Measurements from ENCODE around the gene FES.

The FES gene

DNA sequence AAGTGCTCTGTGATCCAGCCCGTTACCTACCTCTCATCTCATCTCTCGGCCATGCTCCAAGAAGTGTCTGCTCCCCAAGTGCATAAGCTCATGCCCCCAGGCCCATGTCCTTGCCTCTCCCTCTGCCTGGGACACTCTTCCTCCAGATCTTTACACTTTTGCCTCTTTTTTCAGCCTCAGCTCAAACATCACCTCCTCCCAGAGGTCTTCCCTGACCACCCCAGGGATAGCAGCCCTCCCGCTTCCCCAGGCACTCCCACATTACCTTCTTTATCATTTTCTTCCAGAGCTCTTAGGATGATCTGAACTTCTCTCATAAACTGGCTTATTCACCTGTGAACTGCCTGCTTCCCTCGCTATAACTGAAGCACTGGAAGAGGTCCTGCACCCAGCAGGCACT is 18.6 kb upstream of the FES start:
- TF ChIP-seq, protein P1, sequence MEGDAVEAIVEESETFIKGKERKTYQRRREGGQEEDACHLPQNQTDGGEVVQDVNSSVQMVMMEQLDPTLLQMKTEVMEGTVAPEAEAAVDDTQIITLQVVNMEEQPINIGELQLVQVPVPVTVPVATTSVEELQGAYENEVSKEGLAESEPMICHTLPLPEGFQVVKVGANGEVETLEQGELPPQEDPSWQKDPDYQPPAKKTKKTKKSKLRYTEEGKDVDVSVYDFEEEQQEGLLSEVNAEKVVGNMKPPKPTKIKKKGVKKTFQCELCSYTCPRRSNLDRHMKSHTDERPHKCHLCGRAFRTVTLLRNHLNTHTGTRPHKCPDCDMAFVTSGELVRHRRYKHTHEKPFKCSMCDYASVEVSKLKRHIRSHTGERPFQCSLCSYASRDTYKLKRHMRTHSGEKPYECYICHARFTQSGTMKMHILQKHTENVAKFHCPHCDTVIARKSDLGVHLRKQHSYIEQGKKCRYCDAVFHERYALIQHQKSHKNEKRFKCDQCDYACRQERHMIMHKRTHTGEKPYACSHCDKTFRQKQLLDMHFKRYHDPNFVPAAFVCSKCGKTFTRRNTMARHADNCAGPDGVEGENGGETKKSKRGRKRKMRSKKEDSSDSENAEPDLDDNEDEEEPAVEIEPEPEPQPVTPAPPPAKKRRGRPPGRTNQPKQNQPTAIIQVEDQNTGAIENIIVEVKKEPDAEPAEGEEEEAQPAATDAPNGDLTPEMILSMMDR (IDR thresholded peaks at IDR 0.05; ENCODE audit: insufficient read depth, low read length, missing control alignments) = no peak
- CTCF ChIA-PET = interaction anchor here (0.9 kb wide), 2 partner anchors 20 to 68 kb away, joined by 3 to 6 read pairs; no protein-coding TSS in a partner anchor
- POLR2A ChIA-PET = no interaction called here
- DNase-seq (ENCODE audit: low read depth, low spot score) = no peak
- H3K4me3 ChIP-seq (ENCODE audit: low read depth, low read length) = no peak overlapping the region

DNA sequence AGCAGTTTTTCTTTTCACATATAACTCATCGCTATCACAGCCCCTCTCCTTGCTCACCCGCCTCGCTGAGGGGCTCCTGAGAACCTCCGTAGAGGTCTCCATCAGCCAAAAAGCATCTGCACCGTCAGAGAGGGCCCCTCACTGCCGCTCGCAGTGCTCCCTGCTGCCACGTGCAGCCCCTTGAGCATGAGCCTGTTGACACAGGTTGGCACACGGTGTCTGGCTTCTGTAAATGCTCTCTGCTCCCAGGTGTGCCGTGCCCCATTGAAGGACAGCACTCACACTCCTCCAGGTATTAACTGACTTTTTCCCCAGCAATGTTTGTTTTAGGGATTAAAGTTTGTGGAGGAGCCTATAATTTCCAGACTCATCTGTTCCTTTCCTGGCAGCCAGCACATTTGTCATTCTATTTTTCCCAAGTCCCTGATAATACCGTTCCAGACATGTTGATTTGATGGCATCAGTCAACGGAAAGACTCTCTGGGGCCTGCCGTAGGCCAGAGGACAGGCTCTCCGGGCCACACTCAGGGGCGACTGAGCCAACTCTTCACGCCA is 18.1 kb upstream of the FES start:
- no peak for DNase-seq (ENCODE audit: low read depth, low spot score)
- H3K4me3 ChIP-seq (ENCODE audit: low read depth, low read length) = no peak overlapping the region
- CTCF ChIA-PET = interaction anchor here (0.9 kb wide), 1 partner anchor 19 kb away, joined by 6 read pairs; no protein-coding TSS in a partner anchor
- POLR2A ChIA-PET = no interaction called here
- TF ChIP-seq, protein P1 (IDR thresholded peaks at IDR 0.05; ENCODE audit: insufficient read depth, low read length, missing control alignments) = no peak

DNA sequence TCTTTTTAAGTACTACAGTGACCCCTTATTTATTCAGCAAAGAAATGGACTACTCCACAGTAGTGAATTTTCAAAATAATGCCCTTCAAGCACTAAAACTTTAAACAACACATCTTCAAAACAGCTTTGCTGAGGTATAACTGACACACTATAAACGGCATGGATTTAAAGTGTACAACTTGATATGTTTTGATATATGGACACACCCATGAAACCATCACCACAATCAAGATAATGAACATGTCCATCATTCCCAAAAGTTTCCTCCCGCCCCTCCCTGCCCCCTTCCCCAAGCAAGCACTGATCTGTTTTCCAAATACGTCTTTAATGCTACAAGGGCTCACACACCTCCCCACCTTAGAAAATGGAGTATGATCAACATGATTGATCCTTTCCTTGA is 17.5 kb upstream of the FES start:
- TF ChIP-seq, protein P1 (IDR thresholded peaks at IDR 0.05; ENCODE audit: insufficient read depth, low read length, missing control alignments) = no peak
- DNase-seq (ENCODE audit: low read depth, low spot score) = no peak
- ChIA-PET POLR2A (no interaction called here), CTCF (no interaction called here)
- no peak overlapping the region for H3K4me3 ChIP-seq (ENCODE audit: low read depth, low read length)

DNA sequence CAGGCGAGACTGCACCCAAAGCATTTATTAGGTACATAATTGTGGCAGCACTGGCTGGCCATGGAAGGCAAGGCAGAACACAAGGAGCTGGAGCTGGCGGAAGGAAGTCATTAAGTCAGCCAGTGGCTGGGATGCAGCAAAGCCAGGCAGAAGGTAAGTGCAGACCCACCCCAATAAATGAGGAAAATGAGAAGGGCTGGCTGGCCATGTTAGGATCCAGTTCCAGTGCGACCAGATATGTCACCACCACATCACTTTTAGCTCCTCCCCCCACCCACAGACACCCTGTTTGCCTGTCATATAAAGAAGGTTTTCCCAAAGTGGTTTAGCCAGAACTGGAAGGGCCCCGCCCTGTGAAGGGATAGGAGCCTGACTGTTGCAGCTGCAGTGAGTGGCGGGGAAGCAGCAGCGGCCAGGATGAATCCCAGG is 16.0 kb upstream of the FES start, which contains the start of gene FURIN:
Gene FURIN (plus strand): TSS at position 328 of the 429 bp plus-strand sequence. CDS start 7,153 bp downstream, outside the sequence.
- POLR2A ChIA-PET = no interaction called here
- H3K4me3 ChIP-seq (ENCODE audit: low read depth, low read length) = no peak within 1 kb of the TSS; the same call in 1 of the 2 replicates
- no peak for DNase-seq (ENCODE audit: low read depth, low spot score)
- CTCF ChIA-PET = interaction anchor here (4.3 kb wide), 1 partner anchor 17 kb away, joined by 32 read pairs; the partner anchor contains the start of gene FES
- TF ChIP-seq, protein P1 (IDR thresholded peaks at IDR 0.05; ENCODE audit: insufficient read depth, low read length, missing control alignments) = no peak

DNA sequence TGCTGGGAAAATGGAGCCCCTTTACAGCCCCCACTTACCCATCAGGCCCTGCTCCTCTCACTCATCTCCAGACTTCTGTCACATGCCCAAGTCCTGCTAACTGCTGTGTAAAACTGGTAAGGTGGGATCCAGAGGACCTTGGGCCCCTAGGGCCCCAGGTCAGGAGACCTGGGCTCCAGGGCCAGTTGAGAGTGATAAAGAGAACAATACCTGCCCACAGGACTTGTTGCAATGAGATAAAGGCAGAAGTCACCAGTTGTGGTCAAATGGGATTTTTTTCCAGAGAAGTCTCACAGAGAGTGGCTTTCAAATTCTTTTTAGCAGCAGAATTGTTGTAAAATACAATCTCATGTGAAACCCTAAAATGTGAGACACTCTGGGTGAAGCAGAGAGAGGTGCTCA is 15.2 kb upstream of the FES start:
- no peak overlapping the region; the same call in 1 of the 2 replicates for H3K4me3 ChIP-seq (ENCODE audit: low read depth, low read length)
- ChIA-PET POLR2A (interaction anchor here (0.9 kb wide), 1 partner anchor 16 kb away, joined by 3 read pairs; no protein-coding TSS in a partner anchor), CTCF (interaction anchor here (4.3 kb wide), 1 partner anchor 16 kb away, joined by 32 read pairs; the partner anchor contains the start of gene FES)
- no peak for DNase-seq (ENCODE audit: low read depth, low spot score)
- TF ChIP-seq, protein P1 (IDR thresholded peaks at IDR 0.05; ENCODE audit: insufficient read depth, low read length, missing control alignments) = no peak

DNA sequence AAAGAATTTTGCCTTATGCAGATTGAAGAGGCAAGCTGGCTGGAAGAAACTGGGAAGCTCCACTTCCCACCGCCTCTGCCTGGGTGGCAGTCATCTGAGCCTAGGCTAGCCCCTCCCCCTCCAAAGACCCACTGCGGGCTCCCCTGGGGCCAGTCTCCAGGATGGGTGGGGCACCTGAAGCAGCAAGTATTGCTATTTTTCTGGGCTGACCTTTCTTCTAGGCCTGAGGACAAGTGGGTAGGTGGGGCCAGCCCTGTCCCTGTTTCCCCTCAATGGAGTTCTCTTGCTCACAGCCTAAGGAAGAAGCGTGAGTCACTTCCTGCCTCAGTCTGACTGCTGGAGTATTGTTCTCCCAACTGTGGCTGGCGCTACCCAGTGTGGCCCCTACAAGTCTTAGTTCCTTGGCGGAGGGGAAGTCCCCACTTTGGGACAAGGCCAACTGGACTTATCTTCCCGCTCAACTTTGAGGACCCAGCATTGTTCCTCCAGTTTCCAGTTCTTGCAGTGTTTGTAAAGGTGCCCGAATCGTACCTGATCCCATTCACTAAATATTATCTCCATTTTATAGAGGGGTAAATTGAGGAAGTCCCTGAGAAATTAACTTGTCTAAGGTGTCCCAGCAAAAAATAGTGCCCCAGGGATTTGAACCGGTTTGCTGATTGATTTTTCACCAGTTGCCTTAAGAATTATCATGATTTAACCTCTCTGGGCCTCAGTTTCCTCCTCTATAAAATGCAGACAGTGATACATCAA is 14.5 kb upstream of the FES start:
- POLR2A ChIA-PET = interaction anchor here (0.9 kb wide), 1 partner anchor 15 kb away, joined by 3 read pairs; no protein-coding TSS in a partner anchor
- CTCF ChIA-PET = interaction anchor here (2.1 to 4.3 kb wide), 2 partner anchors 16 to 63 kb away, joined by 11 to 32 read pairs; partner anchors contain the start of genes FES and HDDC3

More for the DNA sequence above, 14.5 kb upstream of the FES start:
- DNase-seq (ENCODE audit: low read depth, low spot score) = no peak
- TF ChIP-seq, protein P1 (IDR thresholded peaks at IDR 0.05; ENCODE audit: insufficient read depth, low read length, missing control alignments) = no peak
- H3K4me3 ChIP-seq (ENCODE audit: low read depth, low read length) = no peak overlapping the region; the same call in 1 of the 2 replicates
